A673 (cell line): ENCODE data around the gene DGKZ.

ENCODE experiments used
- EZH2 ChIP-seq: fragments of 200-600 bp; sonication (generic); IDR thresholded peaks from 2 replicates; pipeline ENCODE4 v1.6.1; 2017; ENCODE audit warnings: borderline replicate concordance, low read depth, mild to moderate bottlenecking, mixed read lengths, antibody characterized with exemption, low read length; ENCODE audit not compliant: poor library complexity, severe bottlenecking
- TF ChIP-seq, protein P1 (sequence below): fragments of 300-800, 200-600 bp; sonication (generic); conservative IDR thresholded peaks from 2 replicates; pipeline ENCODE4 v1.5.1; 2017; ENCODE audit warnings: low read depth, mild to moderate bottlenecking, antibody characterized with exemption, low read length, moderate library complexity, mixed read lengths

GRCh38 chr11:46377290-46377689 is 30.0 kb downstream of the DGKZ start:
- TF ChIP-seq, protein P1, sequence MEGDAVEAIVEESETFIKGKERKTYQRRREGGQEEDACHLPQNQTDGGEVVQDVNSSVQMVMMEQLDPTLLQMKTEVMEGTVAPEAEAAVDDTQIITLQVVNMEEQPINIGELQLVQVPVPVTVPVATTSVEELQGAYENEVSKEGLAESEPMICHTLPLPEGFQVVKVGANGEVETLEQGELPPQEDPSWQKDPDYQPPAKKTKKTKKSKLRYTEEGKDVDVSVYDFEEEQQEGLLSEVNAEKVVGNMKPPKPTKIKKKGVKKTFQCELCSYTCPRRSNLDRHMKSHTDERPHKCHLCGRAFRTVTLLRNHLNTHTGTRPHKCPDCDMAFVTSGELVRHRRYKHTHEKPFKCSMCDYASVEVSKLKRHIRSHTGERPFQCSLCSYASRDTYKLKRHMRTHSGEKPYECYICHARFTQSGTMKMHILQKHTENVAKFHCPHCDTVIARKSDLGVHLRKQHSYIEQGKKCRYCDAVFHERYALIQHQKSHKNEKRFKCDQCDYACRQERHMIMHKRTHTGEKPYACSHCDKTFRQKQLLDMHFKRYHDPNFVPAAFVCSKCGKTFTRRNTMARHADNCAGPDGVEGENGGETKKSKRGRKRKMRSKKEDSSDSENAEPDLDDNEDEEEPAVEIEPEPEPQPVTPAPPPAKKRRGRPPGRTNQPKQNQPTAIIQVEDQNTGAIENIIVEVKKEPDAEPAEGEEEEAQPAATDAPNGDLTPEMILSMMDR = no peak
- TF ChIP-seq EZH2 = no peak
